ENCODE data around the gene WBP2.
"Not testable (repeated sequence)": the region's sequence is repeated elsewhere in the genome, so short reads cannot be mapped to it uniquely, and the experiment has no call there.

WBP2 gene

DNA sequence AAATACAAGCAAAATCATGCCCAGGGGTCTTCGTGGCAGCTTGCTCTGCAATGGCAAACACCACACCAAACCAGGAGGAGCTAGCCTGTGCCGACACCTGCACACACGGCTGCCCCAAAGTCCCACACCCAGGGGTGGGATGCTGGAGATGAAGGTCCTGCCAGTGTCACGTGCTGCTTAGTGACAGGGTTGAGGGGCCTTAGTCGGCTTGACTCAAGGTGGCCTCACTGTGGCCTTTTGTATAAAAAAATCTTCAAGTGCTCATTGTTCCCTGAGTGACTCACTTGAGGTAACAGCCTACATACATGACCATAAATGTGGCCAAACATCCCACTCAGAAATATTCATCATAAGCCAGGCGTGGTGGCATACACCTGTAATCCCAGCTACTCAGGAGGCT is 34.3 kb upstream of the WBP2 start:
- DNase-seq (ENCODE audit: low spot score), result no peak

DNA sequence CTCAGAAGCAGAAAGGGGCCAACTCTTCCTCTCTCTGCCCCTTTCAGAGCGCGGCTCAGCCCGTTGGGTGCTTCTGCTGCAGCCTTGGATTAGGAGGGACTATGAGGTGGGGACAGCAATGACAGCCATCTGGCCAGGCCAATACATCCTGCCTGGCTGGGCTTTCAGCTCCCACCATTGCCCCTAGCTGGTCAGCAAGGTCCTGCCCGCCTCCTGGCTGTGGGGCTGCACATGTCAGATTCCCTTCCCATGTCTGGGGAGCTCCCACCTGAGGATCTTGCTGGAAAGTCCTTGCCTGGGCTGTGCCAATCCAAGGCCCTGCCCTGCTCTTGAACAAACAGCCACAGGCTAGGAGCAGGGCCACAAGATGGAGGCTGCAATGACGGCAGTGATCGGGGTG is 33.3 kb upstream of the WBP2 start:
- DNase-seq (ENCODE audit: low spot score), result no peak

DNA sequence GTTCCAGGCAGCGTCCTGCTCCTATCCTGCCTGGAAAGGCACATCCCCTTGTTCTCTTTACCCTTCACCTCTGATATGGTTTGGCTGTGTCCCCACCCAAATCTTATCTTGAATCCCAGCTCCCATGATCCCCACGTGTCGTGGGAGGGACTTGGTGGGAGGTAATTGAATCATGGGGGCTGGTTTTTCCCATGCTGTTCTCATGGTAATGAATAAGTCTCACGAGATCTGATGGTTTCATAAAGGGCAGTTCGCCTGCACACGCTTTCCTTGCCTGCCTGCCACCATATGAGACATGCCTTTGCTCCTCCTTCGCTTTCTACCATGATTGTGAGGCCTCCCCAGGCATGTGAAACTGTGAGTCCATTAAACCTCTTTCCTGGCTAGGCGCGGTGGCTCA is 30.7 kb upstream of the WBP2 start:
- not testable (repeated sequence) for DNase-seq (ENCODE audit: low spot score)

DNA sequence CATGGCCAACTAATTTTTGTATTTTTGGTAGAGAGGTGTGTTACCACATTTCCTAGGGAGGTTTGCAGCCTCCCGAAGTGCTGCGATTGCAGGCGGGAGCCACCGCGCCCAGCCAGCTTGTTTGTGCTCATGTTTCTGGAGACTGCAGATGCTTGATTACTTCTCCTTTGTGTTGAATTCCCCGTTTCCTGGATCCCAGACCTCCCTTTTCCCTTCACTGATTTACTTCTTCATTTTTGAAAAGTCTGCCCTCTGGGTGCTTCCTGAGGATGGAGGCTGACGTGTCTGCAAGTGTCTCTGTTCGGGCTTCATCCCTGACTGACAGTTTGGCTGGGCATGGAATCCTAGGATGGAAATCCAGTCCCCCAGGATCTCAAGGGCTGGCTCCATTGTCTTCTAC is 30.3 kb upstream of the WBP2 start:
- DNase-seq (ENCODE audit: low spot score), result no peak

DNA sequence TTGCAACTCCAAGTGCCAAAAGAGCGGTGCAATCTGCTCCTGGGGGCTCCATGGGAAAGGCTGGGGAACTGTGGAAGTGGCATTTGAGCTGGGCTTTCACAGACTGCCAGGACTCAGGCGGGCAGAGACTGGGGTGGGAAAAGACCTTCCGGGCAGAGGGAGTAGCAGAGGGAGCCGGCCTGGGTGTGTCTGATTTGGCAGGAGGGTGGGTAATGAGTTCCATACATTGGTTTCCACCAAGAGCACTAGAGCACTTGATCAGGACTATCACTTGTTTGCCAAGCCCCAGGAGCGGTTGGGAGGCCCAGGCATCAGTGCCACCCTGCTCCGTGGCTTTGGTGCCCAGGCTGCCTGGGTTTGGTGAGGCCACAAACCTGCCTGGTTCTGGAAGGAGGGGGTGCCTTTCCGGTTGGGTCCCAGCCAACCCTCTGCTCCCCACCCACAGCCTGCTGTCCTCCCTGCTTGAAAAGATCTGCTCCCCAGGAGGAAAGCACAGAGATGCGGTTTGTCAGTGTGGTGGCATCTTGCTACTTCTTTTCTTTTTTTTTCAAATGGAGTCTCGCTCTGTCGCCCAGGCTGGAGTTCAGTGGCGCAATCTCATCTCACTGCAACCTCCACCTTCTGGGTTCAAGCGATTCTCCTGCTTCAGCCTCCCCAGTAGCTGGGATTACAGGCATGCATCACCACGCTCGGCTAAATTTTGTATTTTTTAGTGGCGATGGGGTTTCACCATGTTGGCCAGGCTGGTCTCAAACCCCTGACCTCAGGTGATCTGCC is 26.7 kb upstream of the WBP2 start:
- DNase-seq (ENCODE audit: low spot score), result no peak

DNA sequence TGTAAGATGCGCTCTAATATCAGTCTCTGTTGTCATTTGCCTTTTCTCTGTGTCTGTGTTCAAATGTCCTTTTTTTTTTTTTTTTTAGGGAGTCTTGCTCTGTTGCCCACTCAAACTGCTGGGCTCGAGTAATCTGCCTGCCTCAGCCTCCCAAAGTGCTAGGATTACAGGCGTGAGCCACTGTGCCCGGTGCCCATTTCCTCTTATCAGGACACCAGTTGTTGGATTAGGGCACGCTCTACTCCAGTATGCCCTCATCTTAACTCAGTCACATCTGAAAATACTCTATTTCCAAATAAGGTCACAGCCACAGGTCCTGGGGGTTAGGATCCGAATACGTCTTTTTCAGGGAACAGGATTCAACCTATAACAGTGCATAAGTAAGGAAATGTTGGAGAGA is 25.1 kb upstream of the WBP2 start:
- no peak for DNase-seq (ENCODE audit: low spot score)

DNA sequence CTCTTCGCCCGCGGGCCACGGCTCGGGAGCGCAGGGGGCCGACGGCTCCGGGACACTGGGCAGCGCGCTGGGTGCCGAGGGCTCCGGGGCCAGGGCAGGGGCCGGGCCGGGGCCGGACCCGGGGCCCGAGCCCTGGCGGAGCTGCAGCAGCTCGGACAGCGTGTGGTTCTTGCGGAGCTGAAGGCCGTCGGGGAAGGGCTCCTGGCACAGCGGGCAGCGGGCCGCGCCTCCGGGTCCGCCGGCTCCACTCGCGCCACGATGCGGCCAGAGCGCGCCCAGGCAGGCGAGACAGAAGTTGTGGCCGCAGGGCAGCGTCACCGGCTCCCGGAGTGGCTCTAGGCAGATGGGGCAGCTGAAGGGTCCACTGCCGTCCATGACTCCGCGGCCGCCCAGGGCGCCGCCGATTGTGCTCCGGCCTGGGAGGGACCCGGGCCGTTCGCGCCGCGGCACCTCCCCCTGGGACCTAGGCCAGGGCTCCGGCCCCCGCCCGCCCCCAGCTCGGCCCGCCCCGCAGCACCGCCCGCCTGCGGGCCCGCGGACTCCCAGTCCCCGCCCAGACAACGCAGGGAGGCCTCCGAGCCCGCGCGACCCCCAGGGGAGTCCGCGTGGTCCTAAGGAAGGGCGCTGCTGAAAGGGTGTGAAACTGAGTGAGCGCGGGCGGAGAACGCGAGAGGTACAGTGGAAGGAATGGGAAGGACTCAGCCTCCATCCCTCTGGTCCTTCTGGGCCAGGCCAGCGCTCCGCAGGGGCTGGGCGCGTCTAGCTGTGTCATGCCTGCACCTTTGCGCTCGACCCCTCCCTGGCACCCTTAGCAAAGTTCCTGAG is 23.3 kb upstream of the WBP2 start, which contains the start of gene TRIM47:
Gene TRIM47, minus strand, starts transcription at position 408 of the 825 bp plus-strand sequence. Its CDS starts 33 bp downstream, at position 375.
- DNase-seq (ENCODE audit: low spot score), result no peak

DNA sequence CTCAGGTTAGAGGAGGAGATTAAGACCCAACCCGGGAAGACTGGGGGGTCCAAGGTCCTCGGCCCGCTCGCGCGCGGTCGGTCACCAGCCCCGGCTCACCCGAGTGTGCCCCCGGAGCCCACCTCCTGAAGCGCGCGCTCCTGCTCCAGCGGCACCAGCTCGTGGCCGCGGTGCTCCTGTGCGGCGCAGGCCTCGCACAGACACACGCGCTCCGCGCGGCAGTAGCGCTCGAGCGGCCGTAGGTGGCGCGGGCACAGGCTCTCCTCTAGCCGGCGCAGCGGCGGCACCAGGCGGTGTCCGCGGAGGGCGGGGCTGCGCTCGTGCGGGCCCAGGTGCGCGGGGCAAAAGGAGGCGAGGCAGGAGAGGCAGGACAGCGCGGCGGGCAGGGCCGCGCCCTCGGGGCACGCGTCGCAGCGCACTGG is 22.6 kb upstream of the WBP2 start:
- DNase-seq (ENCODE audit: low spot score), result peak; percentile 69

DNA sequence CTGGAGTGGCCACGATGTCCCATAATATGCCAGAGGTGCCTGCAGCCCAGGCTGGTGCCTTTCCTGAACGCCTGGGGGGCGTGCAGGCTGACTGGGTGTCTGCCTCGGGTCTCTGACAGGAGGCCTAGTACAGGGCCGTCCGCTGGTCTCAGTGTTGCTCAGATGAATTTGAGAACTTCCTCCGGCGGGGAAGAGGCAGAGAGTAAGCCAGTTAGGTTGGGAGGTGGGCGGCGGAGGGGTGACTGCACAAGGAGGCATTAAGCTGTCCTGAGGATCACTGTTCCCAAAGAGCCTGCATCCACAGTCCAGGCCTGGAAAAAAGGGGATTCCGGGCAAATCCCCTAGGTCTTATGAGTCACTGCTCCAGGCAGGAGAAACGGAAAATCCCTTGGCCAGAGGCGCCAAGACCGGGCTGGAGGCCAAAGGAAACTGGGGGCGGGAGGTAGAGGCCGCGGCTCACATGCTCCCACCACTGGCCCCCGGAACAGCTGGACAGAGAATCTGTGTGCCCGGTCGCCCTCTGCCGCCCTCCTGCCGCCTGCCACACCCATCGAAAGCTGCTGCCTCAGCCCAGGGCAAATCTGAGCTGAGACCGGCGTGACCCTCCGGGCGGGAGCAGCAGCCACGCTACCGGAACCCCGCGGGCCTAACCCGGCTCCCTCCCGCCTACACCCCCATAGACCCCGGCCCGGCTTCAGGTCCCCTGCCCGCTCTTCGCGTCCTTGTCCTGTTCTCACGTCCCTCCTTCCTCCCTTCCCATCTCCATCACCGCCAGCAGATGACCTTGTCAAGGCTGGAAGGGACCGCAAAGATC is 22.0 kb upstream of the WBP2 start:
- no peak for DNase-seq (ENCODE audit: low spot score)

DNA sequence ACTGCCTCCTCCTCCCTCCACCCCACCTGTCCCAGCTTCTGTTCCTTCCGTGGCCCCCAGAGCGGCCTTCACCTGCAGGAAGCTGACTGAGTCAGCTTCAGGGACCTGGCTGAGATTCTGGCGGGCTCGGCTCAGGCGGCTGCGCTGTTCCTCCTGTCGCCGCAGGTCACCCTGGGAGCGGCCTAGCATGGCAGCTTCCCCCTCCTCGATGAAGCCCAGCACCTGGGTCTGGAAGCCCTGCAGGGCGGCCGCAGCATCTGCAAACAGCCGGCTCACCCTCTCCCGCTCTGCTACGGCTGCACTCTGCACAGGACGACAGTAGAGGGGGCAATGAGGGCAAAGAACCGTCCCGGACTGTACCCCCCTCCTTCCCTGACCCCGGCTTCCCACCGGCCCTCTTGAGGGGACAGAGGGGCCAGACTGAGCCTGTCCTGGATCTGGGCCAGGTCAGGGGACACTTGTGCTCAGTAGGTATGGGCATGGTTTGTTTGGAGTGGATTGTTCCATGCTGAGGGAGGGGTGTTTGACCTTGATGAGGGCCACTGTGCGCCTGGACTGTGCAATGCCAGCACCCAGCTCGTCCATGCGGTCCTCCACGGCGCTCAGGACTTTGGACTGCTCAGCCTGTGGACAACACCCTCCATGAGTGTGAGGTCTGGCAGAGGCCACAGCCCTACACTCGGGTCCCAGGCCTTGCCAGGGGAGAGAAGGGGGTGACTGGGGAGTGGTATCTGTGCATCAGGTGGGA is 21.2 kb upstream of the WBP2 start:
- DNase-seq (ENCODE audit: low spot score), result peak; percentile 79

DNA sequence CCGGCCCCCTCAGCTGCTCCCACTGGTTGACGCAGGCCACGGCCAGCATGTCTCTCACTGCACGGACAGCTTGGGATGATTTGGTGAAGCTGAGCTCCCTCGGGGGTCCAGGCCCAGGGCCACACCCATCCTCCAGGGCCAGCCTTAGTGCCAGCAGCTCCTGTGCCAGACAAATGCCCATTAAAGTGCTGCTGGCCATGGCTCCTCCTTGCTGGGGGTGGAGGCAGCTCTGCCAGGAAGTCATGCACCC is 20.7 kb upstream of the WBP2 start:
- no peak for DNase-seq (ENCODE audit: low spot score)

DNA sequence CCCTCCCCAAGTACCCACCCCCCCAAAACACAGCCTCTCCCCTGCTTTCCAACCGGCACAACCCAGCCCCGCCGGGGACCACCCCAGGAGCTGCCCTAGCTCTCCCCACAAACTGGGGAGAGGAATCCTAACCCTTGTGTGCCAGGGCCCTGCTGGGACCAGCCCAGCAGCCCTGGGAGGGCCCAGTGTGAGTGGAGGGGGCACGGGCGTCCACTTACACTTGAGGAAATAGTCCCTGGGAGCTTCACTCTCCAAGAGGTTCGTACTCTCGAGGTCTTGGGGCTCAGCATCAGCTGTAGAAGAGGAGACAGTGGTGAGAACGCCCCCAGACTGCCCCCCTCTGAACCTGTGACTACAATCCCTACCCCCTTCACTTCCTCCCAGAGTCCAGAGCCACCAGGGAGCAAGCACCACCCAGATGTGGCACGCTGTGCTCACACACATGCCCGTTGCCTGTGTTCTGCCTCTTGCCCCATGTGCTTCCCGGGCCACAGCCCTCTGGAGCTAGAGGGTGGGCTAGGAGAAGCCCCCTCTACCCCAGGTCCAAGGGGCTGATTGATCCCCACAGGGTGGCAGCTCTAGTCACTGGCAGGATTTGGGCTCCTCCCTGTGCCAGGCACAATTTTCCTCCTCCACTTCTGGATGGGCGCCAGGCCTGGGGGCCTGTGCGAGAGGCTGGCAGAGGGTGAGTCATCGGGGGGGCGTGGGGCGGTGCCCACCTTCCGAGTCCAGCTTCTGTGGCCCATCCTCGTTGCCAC is 20.2 kb upstream of the WBP2 start:
- DNase-seq (ENCODE audit: low spot score), result no peak

DNA sequence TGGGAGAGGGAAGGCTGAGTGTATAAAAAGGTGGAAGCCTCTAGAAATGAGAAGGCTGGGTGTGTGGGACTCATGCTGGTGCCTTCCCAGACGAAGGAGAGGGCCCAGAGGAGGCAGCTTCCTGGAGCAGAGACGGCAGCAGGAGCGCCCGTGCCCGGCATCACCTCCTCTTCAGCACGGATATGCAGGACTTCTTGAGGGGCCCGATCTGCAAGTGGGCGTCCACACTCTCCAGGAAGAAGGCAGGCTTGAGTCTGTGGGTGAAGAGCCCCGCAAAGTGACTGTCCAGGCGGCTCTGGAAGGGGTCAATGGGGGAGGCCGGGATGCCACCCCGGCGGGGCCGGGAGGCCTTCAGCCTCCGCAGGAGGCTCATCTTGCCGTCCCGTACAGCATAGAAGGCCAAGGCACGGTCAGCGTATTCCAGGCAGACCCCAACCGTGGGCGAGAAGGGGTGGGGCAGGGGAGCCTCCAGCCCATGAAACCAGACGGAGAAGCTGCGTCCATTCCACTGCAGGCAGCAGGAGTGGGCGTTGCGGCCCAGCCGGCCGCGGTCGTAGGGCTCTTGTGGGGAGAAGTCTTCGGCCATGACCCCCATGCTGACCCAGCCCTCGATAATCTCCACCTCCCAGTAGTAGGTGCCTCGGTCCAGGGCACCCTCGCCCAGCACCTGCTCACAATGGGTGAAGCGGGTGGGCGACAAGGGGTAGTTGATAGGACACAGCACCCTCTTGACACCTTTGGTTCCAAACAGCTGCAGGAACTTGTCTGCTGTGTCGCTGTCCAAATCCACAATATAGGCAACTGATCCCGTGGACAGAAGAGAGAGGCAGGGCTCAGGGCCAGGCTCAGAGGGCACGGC is 19.4 kb upstream of the WBP2 start:
- no peak for DNase-seq (ENCODE audit: low spot score)

DNA sequence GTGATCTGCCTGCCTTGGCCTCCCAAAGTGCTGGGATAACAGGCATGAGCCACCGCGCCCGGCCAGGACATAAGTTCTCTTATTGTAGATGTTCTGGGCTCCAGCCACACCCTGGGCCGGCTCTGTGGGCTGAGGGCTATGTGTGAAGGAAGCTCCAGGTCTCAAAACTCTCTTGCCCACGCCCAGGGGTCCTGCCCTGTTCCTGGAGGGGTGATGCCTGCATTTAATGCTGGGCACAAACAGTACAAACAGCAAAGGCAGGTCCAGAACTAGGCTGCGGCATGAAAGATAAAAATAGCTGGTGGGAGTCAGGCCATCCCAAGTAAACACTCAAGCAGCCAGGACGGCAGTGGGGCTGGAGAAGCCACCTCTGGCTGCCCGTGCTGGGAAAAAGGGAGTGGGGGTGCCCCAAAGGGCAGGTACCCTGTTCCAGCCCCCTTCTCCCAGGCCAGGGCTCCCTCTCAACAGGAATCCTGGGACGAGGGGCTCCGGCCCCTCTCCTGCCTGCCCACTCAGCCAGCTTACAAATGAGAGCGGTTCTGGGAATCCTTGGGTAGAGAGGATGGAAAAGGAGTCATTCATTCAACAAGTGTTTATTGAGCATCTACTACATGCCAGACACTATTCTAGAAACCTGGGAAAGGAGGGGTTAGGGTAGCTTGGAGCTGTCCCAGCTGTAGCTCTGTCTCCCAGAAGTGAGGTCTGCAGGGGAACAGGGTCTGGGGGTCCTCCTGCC is 18.6 kb upstream of the WBP2 start:
- no peak for DNase-seq (ENCODE audit: low spot score)

DNA sequence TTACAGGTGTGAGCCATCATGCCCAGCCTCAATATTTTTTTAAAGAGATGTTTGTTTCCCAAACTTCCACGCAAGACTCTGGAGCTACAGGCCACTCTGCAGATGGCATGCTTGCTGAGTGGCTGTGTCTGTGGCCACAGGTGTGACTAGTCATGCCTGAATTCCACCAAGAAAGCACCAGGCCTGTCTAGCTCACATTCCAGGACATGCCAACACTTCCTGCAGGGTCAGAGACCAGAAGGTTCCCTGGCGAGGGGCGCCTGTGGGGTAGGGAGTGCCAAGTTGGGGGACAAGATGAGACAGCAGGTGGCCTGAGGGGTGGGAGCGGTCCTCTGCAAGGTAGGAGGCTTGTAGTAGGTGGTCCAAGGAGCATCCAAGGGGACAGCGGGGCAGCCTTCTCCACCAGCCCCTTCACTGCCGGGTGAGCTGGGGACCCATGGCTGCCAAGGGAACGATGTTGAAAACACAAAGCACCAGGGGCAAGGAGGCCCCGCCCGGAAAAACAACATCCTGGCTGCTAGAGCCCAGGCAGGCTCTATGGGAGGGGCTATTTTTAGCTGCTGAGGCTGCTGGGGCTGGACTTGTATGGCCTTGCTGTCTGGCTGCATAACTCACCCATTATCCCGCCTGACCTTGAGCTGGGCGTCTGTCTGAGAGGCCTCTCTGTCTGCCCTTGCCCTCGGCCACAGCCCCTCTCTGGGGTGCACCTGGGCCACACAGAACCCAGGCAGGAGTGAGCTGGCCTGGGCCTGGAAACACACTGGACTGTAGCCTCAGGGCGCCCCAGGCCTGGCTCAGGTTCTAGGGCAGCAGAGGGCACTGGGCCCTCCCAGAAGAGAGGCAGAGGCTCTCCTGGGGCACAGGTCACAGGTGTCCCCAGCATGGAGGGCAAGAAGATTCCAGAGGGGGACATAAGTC is 17.6 kb upstream of the WBP2 start:
- DNase-seq (ENCODE audit: low spot score), result no peak

DNA sequence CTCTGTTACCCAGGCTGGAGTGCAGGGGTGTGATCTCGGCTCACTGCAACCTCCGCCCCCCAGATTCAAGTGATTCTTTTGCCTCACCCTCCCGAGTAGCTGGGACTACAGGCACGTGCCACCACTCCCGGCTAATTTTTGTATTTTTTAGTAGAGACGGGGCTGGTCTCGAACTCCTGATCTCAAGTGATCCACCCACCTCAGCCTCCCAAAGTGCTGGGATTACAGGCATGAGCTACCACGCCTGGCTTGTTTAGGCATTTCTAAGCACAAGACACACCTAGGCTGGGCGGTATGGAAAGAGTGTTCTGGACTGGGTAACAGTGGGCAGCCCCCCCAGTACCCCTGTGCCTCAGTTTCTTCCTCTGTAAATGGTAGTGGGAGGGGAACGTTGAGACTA is 15.1 kb upstream of the WBP2 start:
- not testable (repeated sequence) for DNase-seq (ENCODE audit: low spot score)

DNA sequence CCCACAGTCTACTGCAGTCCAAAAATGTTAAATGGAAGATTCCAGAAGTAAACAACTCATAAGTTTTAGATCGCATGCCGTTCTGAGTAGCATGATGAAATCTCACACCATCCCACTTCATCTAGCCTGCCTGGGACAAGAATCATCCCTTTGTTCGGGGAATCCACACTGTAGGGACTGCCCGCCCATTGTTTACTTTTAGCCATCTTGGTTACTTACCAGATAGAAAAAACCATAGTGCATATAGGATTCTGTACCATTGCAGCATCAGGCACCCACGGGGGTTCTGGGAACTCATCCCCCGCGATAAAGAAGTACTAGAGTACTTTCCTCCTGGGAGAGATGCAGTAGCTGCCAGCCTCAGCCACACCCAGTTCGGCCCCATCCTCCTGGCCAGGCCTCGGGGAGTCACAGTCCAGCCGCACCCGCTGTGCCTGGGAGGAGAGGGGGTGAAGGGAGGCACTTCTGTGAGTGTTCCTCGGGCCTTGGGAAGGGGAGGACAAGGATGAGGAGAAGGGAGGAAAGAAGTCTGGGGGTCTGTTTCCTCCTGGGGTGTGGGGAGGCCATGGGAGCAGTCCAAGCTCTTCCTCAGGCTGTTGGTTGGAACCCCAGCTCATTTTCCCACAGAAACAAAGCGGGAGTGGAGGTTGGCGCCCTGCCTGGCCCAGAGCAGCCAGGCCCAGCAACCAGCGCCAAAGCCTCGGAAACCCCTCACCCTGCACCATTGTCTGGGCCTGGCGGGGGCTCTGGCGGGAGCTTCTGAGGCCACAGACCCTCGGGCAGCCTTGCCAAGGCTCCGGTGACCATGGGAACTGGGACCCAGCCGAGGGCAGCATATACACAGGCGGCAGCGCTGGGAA is 14.4 kb upstream of the WBP2 start:
- DNase-seq (ENCODE audit: low spot score), result no peak
